Pons (tissue), 1 donor: ENCODE data around the gene FAM83G.
A peak's percentile ranks its signal among the peaks of the same experiment; 100 is the strongest.
"Not testable (repeated sequence)": the region's sequence is repeated elsewhere in the genome, so short reads cannot be mapped to it uniquely, and the experiment has no call there.

Source experiments
- DNase-seq: peaks from one replicate; pipeline ENCODE4 v3.0.0-alpha.2; 2016; ENCODE audit warnings: low spot score

Gene FAM83G

DNA sequence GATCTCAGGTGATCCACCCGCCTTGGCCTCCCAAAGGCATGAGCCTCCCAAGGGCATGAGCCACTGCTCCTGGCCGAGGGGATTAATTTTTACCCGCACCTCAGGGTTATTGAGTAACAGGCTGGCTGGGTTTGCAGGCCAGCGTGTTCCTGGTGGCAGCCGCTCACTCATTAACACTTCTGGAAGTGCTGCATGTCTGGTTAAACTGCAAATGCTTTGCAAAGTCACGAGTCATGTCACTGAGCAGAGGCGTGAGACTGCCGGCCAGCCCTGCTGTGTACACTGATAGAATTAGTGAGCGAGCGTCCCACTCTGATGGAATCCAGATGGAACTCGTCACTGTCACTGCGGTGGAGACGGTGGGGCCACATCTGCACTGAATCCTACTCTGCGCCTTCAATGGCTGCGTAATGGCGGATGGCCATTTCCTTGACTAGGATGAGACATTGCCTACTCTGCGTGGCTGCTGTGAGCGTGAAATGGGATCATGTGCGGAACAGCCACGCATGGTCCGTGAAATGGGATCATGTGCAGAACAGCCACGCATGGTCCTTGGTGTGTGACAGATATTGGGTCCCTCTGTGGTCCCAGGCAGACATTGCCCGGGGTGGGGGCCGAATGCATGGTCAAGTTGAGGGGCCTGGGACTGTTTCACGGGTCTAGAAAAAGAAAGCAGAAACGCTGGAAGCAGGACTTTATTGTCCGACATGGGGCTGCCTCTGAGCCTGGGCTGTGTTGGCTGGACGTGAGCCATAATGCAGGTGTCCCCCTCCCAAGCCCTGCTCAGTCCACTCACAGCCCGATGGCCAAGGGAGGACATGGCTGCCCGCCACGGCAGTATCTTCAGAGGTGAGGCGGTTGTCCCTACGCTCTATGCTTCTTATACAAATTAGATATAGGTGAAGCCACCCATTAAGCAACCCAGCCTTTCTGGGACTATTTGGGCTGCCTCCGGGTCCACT lies 53.3 kb downstream of the FAM83G start:
- no peak for DNase-seq

DNA sequence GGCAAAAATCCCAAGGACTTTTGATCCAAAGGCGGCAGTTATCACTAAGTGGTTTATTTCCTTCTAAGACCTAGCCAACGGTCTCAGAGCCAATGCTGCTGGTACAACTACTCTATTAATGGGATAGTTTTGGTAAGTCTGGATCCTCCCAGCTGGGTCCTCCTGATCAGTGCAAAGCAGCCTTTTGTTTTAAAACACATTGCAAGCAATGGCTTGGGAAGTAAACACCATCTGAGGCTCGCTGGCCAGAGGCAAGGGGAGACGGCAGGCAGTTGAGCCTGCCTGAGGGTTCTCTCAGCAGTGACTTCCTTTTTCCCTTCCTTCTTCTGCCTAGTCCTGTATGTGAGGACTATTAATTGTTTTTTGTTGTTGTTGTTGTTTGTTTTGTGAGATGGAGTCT lies 54.2 kb downstream of the FAM83G start:
- DNase-seq = peak; percentile 3

DNA sequence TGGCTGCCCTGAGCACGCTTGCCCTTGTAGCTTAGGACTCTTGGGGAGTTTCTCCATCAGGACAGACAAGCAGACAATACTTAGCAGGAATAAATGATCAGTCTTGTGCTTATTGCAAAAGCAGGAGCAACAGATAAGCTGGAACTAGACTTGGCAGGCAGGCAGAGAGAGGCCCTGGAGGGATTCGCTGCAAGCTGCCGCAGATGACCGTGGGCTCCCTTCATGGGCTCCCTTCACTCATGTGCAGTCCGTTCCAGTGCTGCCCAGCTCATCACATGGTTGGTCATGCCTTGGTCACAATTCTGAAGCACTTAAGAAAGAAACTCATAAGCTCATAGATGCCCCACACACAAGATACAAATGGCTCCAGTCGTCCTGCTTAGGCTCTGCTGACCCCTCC lies 55.0 kb downstream of the FAM83G start:
- no peak for DNase-seq

DNA sequence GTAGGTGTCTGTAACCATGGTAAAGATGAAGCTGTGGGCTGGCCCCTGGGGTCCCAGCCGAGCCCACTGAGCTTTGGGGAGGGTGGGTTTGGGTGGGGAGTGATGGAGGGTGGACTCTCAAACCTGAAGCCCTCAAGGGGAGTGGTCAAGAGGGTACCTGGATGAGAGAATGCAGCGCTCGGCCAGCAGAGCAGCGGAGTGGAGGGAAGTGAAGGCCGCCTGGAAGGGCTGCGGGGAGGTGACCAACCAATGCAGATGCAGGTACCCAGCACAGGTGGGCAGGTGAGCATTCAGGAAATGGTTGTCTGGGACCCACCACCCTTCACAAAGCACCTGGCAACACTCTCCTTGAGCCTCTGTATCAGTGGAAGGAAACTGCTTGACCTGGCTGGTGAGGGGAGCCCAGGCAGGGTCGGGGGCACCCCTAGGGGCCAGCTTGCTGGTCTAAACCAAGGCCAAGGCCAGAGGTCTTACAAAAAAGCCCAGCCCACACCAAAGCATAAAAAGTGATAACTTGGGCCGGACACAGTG lies 56.0 kb downstream of the FAM83G start:
- DNase-seq = no peak

DNA sequence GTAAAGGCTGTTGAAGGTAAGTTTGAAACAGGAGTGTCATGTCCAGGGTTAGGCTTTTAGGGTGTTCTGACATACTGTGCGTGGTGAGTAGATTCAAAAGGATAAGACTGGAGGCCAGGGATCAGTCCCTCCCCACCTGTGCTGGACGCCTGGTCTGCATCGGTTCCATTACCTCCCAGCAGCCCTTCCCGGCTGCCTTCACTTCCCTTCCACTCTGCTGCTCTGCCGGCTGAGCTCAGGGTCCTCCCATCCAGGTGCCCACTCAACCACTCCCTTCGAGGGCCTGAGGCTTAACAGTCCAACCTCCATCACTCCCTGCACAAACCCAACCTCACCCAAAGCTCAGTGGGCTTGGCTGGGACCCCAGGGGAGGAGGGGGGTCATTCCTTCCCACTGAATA lies 56.7 kb downstream of the FAM83G start:
- DNase-seq = no peak

DNA sequence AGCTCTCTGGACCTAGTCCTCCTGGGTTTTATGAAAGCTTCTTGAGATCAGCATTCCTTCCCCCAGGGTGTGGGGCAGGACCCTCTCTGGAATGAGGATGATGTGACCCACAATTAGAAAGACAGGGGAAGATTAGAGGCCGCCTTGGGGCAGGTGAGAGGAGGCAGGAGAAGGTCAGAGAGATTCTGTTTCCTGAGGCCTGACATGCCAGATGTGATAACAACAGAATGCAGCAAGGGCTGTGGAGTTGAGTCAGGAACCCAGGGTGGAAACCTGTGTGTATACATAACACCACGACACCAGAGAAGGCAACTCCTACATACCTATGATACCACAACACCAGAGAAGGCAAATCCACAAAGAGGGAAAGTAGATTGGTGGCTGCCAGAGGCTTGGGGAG lies 58.0 kb downstream of the FAM83G start:
- no peak for DNase-seq

DNA sequence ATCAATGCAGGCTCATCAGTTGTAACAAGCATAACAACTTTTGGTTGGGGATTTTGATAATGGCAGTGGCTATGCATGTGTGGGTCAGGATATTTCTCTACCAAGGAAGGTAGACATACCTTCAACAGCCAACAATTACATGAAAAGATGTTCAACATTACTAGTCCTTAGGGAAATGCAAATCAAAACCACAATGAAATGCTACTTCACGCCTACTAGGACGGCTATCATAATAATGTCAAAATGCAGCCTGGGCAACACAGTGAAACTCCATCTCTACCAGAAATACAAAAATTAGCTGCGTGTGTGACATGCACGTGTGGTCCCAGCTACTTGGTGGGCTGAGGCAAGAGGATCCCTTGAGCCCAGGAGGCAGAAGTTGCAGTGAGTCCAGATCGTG lies 59.9 kb downstream of the FAM83G start:
- no peak for DNase-seq

DNA sequence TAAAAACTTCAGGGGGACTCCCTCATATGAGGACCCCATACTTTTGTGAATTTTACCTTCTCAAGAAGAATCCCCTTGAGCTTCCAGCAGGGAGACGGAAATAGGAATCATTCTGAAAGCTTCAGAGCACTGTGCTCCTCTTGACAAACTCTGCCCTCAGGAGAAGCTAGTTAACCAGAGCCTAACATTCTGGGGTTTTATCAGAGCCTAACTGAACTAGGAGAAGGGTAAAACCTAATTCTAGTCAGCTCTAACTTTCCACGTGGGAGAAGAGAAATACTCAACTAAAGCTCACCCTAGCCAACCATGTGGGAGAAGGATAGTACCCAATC lies 65.9 kb downstream of the FAM83G start:
- DNase-seq = no peak

DNA sequence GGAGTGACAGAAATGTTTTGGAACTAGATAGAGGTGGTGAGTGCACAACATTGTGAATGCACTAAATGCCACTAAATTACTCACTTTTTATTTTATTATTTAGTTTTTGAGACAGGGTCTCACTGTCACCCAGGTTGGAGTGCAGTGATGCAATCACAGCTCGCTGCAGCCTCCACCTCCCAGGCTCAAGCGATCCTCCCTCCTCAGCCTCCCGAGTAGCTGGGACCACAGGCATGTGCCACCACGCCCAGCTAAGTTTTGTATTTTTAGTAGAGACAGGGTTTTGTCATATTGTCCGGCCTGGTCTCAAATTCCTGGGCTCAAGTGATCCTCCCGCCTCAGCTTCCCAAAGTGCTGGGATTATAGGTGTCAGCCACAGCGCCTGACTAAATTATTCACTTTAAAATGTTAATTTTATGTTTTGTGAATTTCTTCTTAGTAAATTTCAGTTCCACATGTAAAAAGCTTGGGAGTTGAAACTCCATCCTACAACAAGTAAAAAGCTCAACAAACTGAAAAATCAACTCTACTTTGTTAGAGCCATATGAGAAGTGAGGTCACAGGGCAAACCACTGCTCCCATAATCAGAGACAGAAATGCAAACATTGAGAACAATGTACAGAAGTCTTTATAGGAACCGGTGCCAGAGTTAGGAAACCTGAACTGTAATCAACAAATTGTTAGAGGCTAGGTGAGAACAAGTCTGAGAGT lies 66.4 kb downstream of the FAM83G start:
- no peak for DNase-seq

DNA sequence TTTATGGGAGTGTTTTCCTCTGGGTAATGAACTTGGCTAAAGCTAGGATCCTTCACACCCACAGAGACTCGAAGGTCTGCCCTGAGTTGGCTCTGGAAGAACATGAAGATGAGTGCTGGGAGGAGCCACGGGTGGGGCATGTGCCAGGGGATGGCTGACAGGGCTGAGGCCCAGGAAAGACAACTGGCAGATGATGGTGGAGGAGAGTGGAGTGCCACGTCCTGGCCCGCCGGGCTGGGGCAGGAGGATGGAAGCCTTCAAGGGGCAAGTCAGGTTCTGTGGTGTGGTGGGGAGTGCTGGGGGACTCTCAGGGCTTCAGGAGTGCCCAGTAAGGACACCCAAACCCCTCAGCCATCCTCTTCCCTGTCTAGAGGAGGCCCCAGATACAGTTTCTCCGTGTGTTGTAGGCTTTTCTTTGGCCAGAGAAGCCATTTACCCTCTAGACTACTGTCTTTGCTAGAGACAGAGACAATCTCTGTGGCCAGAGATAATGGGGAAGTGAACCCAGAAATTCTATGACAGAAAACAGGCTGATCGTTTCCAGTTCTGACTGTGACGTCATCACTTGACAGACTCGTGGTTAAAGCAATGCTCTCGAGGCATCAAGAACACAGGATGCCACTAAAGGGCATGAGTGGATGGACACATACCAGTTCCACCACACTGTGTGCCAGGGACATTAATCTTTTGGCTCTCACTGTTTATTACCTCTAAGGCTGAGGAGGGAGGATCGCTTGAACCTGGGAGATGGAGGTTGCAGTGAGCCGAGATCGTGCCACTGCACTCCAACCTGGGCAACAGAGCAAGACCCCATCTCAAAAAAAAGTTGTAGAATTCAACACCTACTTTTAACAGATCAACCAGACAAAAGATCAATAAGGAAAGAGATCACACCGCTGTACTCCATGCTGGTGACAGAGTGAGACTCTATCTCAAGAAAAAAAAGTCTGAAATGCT lies 71.2 kb downstream of the FAM83G start:
- DNase-seq = no peak

DNA sequence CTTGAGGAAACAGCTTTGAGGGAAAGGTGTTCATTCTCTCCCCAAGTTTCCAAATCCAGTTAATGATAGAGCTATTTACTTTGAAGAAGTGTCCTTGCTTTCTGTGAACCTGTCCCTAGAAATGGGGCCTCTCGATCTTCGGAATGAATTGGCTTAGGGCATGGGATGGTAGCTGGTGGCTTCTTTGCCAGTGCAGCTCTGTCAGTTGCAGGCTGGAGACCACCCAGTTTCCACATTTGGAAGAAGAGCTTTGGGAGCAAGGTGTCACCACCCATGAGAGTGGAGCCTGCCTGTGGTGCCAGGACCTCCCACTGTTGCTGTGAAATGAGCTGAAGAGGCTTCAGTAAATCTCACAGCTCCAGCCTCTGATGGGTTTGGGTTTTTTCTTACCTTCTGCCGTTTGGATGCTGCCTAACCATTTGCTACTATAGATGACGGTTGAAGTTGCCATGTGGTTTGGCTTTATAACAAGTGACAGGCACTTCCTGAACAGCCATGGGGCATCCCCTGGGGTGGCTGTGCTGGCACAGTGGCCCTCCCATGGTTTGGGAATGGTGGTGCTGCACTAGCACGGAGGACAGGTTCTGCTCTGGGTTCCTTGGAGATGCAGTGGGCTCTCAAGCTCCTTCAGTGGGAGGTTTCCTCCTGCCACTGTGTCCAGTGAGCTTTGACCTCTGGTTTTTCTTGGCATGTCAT lies 72.1 kb downstream of the FAM83G start:
- DNase-seq = no peak

DNA sequence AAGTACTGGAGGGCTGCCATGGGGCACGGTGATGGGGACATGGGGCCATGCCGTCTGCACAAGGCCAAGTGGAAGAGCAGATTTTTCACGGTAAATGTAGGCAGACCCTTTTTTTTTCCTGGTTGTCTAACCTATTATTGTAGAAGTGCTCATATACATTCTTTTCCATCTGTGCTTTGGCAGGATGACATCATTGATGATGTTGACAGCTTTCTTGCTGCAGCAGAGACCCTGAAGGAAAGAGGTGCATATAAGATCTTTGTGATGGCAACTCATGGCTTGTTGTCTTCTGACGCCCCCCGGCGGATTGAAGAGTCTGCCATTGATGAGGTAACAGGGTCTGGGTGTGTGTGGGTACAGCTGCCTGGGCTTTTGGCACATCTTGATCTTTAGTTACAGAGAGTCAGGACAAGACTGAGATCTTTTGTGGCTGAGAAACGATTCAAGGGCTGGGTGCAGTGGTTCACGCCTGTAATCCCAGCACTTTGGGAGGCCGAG lies 75.9 kb downstream of the FAM83G start:
- no peak for DNase-seq

DNA sequence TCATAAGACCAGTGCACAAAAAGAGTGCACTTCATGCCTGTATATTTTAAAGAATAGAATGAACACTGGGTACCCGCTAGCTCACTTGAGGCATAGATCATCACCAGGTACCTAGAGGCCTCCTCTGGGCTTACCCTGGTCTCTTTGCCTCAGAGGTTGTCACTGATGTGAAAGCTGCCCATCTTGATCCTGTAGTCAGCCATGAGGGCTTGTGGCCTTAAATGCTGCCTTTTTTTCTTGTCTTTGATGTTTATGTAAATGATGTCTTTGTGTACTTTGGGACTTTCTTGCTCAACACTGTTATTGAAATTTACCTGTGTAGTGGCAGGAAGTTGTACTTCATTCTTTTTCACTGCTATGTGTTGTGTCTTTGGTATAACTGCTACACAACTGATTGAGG lies 79.4 kb downstream of the FAM83G start:
- DNase-seq = no peak

DNA sequence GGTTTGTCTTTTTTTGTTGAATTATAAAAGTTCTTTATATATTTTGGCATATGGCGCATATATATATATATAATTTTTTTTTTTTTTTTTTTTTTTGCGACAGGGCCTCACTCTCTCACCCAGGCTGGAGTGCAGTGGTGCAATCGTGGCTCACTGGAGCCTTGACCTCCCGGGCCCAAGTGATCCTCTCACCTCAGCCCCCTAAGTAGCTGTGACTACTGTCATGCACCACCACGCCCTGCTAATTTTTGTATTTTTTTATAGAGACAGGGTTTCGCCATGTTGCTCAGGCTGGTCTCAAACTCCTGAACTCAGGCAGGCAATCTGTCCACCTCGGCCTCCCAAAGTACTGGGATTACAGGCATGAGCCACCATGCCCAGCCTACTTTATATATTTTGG lies 82.0 kb downstream of the FAM83G start:
- not testable (repeated sequence) for DNase-seq

DNA sequence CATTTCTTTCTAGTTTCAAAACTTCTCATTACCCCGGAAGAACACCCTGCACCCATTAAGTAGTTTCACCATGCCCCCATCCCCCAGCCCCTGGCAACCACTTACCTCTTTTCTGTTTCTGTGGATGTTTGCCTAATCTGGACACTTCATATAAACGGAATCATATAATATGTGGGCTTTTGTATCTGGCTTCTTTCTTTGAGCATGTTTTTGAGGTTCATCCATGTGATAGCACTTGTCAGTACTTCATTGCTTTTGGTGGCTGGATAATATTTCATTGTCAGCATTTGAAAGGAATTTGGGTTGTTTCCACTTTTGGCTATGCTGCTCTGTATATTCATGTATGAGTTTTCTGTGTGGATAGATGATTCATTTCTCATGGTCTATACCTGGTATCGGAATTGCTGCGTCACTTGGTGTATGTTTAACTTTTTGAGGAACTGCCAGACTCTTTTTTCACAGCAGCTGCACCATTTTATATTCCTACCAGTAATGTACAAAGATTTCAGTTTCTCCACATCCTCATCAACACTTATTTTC lies 82.6 kb downstream of the FAM83G start:
- no peak for DNase-seq

DNA sequence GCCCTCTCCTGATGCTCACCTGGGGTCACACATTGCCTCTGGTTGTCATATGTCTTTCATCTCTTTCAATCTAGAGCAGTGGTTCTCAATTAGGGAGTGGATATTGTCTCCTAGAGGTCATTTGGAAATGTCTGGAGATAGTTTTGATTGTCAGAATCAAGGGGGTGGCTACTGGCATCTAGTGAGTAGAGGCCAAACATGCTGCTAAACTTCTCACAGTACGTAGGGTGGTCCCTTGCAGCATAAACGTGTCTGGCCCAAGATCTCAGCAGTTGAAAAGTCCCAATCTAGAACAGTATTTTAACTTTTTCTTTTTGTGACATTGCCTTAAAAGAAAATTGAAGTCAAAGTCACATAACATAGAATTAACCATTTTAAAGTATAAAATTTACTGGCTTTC lies 83.1 kb downstream of the FAM83G start:
- no peak for DNase-seq

DNA sequence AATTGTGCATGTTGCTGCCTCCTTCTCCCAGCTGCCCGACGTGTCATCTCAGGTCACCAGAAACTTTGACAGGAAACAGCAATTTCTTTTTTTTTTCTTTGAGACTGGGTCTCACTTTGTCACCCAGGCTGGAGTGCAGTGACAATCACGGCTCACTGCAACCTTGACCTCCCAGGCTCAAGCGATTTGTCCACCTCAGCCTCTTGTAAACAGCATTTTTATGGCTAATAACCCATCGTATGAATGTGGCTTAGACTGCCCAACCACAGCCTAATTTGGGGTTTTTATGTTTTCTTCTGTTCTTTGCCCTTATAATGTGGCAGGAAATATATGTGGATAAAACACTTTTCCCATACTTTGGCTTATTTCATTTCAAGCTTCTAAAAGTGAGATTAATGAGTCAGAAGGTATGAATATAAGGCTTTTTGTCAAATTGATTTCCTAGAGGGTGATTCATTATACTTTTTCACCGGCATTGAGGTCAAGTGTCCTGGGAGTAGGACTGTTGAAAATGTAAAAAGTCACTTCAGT lies 83.6 kb downstream of the FAM83G start:
- DNase-seq = no peak

DNA sequence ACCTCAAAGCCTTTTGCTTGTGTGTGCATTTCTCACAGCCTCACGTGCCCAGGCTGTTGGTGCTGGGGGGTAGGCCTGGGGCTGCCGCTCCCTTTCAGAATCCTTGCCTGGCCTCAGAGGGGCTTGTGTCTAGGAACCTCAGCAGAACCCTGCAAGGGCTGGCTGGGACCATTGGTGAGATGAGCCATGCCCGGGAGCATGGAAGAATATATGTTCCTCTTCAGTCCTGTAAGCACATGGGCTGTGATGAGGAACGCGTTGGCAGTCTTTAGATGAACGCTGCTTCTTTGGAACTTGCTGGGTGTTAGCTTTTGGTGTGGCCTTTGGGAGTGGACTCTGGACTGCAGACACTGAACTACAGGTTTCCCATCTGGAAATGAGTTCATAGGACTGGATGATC lies 84.6 kb downstream of the FAM83G start:
- no peak for DNase-seq
